HG03565 (cell line): Measurements from ENCODE around the gene RASA3.

Experiments
- ATAC-seq: cut with Tn5 transposase; IDR thresholded peaks from one replicate; pipeline ENCODE4 v1.9.1; 2021; ENCODE audit warnings: mild to moderate bottlenecking, moderate library complexity; ENCODE audit not compliant: unreplicated experiment

Gene RASA3

DNA sequence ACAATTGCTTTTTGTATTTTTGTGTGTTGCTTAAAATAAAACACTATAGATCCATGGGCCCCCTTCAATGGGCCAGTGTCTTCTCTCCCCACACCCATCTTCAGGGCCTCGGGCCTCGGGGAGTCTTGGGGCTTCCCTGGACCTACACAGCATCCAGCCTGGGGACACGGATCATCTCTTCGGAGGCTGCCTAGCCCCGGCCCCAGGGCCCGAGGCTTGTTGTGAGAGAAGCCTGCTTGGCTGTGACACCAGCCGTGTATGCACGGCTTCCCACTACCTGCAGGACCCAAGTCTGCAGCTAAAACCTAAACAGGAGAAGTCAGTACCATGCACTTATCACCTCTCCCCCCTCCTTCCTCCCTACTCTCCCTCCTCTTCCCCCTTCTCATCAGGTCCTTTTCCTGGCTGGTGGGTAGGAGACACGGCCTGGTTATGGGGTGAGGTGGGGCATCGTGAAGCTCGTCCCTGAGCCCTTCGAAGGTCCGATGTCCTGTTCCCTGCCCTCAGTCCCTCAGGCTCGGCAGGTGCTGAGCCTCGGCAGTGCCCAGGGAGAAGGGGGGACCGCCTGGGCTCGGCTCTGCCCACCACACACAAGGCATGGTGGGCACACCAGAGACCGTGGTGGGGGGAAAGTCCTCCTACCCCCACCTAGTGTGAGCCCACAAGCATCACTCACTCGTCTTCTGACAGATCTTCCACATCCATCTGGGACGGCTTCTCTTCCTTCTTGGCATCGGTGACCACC lies 168.0 kb downstream of the RASA3 start:
- ATAC-seq: no peak

GRCh38 chr13:113963376-113963775 lies 169.0 kb downstream of the RASA3 start:
- ATAC-seq: no peak

DNA sequence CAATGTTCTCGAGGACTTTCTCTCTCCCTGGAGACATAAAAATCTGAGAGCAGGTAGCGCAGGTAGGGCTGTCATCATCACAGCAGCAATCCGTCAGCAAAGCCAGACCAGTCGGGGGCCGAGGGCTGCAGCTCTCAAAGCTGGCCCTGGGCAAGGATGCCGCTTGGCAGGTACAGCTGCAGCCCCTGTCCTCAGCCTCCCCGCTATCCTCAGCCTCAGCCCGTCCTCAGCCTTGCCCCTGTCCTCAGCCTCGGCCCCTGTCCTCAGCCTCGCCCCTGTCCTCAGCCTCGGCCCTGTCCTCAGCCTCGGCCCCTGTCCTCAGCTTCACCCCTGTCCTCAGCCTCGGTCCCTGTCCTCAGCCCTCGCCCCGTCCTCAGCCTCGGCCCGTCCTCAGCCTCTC lies 169.4 kb downstream of the RASA3 start:
- no peak for ATAC-seq

DNA sequence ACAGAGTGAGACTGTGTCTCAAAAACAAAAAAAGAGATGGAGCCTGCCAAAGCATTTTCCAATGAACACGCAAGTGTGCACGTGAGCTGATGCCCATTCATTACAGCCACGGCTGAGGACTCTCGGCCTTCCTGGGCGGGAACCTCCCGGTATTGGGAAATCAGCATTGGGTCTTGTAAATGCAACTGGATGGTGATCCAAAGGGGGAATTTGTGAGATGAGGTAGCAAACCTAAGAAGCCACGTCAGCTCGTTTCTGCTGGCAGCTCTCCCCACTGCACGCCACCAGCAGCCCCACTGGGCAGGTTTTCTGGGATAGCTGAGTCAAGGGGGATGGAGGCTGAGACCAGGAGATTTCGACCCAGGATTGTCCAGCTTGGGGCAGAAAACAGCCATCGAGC lies 170.0 kb downstream of the RASA3 start:
- ATAC-seq: no peak

DNA sequence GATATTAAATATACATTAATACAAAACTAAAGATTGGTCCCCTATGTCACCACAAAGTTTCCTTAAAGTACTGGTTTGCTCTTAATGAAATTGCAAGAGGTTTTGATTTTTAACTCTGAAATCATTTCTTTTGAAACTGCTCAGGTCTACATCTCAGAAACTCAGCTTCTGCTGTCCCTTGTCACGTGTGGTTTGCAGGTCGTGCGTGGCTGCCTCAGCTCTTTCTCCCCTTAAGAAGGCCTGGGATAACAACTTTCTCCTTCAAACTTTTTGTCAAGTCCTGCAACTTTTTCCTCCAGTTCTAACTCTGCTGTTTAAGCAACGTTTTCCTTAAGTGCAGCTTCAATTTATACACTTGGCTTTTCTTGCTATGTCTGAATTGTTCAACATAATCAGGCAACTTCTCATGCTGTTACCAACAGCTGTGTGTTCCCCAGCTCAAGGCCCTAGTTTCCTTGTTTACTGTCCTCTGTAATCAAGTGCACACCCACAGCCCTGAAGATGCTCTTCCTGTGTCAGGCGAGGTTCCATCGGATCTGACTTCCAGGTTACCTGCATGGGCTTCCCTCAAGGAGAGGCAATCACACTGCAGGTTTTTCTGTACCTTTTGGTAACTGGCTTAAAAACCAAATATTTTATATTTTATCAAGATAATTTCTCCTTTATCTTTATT lies 172.0 kb downstream of the RASA3 start:
- no peak for ATAC-seq

DNA sequence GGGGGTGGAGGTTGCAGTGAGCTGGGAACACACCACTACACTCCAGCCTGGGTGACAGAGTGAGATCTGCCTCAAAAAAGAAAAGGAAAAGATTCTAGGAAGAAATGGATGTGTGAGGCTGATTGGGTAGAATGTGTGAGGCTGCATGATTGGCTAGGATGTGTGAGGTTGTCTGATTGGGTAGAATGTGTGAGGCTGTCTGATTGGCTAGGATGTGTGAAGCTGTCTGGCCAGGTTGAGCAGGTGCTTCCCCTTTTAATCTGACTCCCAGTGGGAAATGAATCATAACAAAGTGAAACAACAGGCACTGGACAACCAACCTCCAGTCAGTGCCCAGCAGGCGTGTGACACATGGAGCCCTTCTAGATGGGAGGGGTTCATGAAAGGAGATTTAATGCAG lies 173.2 kb downstream of the RASA3 start:
- ATAC-seq: no peak

DNA sequence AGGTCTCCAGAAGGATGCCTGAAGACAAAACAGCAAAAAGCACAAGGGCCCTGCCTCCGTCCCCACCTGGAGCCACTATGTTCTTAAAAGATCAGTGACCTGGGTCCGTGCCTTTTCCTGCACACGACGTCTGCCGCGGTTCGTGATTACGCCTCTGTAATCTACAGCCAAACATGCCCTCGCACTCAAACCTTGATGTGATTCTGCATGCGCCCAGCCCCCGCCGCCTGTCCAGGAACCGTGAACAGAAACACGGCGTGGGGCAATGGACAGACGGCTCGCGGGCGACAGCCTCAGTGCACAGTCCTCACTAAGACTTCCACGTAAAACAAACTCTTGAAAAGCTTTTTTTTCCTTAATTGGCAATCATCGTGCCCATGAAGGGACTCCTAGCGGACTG lies 174.1 kb downstream of the RASA3 start:
- ATAC-seq: no peak

DNA sequence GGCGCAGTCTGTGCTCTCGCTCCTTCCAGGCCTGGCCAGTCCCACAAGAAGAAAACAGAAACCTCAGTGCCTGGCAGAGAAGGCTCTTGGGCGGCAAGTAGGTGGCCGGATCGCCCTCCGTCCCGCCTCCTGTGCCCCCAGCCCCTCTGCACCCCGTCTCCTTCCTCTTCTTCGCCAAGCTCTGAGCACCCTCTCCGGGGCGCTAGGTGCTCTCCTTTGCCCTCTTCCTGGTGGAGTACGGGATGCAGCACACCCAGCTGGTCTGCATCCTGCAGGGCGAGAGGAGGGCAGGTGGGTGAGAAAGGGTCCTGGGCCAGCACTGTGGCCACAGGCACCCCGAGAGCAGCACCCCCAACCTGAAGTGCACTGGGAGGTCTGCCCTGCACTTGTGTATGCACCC lies 175.9 kb downstream of the RASA3 start:
- ATAC-seq: no peak

GRCh38 chr13:113955691-113956090 lies 176.7 kb downstream of the RASA3 start:
- no peak for ATAC-seq

- ATAC-seq: no peak
Observed at GRCh38 chr13:113955235-113955634, 177.2 kb downstream of the RASA3 start.

GRCh38 chr13:113954046-113954835 lies 178.2 kb downstream of the RASA3 start:
- no peak for ATAC-seq

DNA sequence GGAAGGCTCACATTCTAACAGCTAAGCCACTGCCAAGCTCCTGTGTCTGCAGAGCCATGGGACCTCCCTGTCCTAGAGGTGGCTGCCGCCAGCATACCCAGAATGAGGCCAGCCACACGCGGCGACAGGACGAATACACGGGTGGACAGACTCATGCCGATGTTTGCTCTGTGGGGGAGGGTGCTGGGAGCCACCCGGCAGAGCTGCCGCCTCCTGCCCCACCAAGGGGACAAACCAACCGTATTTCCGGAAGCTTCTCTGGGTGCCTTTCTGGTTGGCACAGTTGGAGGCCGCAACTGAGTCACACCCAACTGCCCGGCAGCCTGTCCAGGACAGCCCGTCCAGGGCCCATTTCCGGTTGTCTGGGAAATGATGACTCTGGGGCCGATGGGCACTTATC lies 178.9 kb downstream of the RASA3 start:
- no peak for ATAC-seq

DNA sequence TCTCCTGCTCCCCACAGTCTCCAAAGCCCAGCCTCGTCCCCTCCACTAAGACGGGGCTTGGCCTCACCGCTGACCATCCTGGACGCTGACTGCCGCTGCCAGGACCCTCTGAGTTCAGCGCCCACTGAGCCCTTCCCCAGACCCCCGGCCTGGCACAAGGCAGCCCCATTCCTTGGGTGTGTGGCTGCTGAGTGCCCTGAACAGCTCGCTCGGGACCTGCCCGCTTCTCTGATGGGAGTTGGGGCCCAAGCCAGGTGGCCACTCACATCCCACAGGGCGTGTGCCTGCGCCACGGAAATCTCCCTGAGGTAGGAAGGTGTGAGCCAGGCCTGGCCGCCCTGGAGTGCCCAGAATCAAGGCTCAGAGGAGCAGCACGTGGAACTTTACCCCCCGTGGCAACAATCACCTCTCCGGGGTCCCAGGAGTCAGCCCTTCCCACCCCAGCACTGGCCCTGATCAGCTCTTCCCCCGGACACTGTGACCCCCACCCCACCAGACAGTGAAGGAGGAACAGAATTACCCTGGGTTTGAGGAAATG lies 179.4 kb downstream of the RASA3 start:
- ATAC-seq: no peak

DNA sequence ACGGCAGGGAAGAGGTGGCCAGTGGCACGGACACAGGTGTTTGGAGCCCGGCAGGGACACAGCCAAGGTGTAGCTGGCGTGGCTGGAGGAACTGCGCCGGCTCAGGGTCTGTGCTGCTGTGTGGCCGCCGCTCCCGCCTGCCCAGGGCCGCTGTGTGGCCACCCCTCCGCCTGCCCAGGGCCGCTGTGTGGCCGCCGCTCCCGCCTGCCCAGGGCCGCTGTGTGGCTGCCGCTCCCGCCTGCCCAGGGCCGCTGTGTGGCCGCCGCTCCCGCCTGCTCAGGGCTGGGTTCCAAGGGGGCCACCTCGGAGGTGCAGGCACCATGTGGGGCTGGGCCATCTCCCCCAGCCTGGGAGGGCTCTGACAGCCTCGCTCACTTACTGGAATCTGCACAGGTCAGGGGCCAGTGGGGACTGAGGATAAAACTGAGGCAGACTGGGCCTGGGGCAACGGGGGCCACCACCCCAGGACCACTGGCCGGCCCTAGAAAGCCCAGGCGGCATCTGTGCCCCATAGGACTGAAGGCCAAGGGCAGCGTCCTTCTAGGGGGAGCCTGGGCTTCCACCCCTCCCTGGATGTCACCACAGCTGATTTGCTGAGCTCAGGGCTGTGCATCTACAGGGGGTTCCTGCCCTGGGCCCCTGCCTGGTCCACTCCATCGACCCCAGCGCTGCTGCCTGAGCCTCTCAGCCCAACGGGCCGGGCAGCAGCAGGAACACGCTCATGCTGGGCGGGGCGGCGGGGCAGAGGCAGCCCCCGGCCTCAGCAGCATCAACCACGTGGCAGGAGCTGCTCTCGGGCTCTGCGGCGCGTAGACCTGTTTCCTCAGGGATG lies 180.1 kb downstream of the RASA3 start:
- no peak for ATAC-seq

DNA sequence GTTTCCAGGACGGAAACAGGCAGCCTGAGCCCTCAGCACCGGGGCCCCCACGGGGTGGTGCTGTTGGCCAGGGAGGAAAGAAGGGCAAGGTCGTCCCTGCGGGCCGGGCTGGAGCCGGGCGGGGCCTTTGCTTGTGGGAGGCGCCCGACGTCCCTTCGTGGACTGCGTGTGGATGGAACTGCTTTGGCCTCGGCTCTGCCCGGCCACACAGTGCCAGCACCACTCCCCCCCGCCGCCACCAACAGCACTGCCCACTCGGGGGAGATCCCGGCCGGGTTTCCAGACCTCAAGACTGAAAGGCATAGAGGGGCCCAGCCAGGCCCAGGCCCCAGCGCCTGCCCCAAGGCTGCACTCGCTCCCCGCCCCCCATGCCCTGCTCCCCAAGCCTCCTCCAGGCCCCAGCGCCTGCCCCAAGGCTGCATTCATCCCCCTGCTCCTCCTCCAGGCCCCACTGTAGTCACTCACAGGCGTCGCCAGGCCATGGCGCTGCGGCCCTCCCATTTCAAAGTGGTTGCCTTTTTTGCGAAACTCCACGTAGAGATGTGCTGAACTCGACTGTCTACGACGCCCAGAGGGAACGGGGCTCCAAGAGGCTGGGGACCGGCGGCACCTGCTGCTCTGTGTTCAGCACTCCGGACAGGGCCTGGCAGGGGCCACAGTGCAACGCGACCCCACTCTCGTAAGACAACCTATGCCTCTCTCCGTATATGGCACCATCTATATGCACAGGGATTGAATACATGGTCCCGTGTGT lies 181.0 kb downstream of the RASA3 start:
- no peak for ATAC-seq

DNA sequence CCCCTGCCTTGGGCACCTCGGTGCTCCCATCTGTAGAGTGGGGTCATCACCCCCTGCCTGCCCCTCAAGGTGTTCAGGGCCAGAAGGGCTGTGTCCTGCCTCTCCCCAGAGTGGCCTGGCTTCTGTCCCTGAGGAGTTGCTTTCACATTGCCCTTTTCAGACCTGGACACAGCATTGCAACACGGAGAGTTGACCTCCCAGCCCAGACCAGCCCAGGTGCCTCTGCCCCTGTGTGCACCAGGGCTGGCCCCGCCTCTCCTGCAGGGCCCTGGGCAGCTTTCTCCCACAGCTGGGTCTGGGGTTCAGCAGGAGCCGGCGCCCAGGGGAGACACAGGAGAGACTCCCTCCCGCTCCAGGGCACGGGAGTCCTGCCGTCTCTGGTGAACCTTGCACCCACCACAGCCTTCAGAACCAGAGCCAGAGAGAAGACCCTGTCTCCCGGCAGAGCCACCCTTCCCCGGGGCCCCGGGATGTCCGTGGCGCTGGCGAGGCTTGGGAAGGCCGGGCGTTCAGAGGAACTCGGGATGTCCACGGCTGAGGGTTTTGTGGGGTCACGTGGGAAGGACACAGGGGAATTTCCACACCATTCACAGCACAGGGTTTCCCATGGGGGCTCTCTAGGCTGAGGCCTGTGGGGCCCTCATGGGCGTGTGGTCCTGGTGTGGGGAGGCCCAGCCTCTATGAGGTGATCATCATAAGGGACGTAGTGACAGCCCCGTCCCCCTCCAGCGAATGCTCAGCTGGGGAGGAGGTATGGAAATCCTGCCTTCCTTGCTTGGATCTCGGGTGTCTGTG lies 181.8 kb downstream of the RASA3 start:
- ATAC-seq: no peak

DNA sequence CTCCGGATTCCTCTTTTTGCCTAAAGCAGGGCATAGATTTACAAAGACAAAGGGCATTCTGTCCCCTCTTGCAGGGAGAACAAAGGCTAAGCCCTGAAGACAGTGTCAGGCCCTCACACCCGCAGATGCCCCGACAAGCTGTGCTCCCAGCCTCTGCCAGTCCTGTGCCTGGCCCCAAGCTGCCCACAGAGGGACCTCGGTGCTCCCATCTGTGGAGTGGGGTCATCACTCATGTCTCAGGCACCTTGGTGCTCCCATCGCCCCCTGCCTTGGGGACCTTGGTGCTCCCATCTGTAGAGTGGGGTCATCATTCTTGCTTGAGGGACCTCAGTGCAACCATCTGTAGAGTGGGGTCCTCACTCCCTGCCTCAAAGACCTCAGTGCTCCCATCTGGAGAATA lies 182.9 kb downstream of the RASA3 start:
- ATAC-seq: no peak

DNA sequence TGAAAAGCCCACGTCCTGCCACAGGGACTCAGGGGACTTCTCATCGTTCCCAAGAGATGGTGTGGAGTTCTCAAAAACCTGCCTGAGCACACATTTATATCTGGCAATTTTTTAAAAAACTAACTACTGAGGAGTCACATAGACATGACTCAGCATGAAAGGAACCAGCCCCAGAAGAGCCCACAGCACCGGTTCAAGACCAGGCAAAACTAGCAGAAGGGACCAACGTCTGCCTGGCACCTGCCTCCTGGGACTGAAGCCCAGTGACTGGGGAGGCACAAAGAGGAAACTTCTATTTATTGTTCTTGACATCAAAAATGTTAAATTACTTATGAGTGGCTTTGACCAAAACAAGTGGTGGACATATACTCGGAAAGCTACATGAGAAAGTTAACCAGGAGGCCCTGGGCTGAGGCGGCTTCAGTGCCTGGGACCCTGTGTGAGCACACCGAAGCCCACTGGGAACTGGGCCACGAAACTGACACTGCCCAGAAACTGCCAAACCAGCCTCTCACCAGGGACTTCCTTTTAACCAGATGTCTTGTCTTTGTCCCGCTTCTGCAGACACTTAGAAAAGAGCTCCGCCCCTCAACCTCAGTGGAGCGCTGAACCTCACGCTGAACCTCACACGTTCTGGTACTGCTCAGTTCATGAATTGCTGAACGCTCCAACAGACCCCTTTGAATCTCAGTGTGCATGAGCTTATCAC lies 184.2 kb downstream of the RASA3 start:
- ATAC-seq: no peak
